ACC112 (cell line): ENCODE measurements around the gene ANK3.

ENCODE experiments used
- H2AFZ ChIP-seq: fragments of 200-600 bp; sonication (generic); one replicate; pipeline ENCODE4 v1.6.0; 2017; ENCODE audit warnings: antibody characterized with exemption, low read length; ENCODE audit not compliant: unreplicated experiment
- H3K27ac ChIP-seq: fragments of 200-600 bp; sonication (generic); 2 replicates; pipeline ENCODE4 v1.5.1; 2014; ENCODE audit warnings: low read depth, mild to moderate bottlenecking, antibody characterized with exemption, low read length, moderate library complexity
- H3K27me3 ChIP-seq: fragments of 200-600 bp; sonication (generic); 2 replicates; pipeline ENCODE4 v1.6.1; 2014; ENCODE audit warnings: mild to moderate bottlenecking, antibody characterized with exemption, low read length, moderate library complexity, mixed read lengths; ENCODE audit not compliant: insufficient read depth
- H3K36me3 ChIP-seq: fragments of 200-600 bp; sonication (generic); 2 replicates; pipeline ENCODE4 v1.6.1; 2016; ENCODE audit warnings: mild to moderate bottlenecking, antibody characterized with exemption, low read length, moderate library complexity, mixed read lengths; ENCODE audit not compliant: insufficient read depth
- H3K4me1 ChIP-seq: fragments of 200-600 bp; sonication (generic); one replicate; pipeline ENCODE4 v1.6.1; 2016; ENCODE audit warnings: low read length, mixed read lengths; ENCODE audit not compliant: insufficient read depth, unreplicated experiment, control insufficient read depth
- H3K4me3 ChIP-seq: fragments of 200-600 bp; sonication (generic); 2 replicates; pipeline ENCODE4 v1.5.1; 2014; ENCODE audit warnings: mild to moderate bottlenecking, low read depth, low read length
- H3K79me2 ChIP-seq: fragments of 200-600 bp; sonication (generic); one replicate; pipeline ENCODE4 v1.6.0; 2016; ENCODE audit warnings: low read length; ENCODE audit not compliant: control insufficient read depth, unreplicated experiment, insufficient read depth

The ANK3 gene

GRCh38 chr10:60155943-60156683 is 233.6 kb downstream of the ANK3 start:
- no peaks in the 10 kb centered on the region for H3K27me3 ChIP-seq
- no peak overlapping the region for H3K4me3 ChIP-seq
- no peaks in the 10 kb centered on the region for H3K4me1 ChIP-seq
- no peaks in the 10 kb centered on the region for H3K36me3 ChIP-seq
- H3K79me2 ChIP-seq, result no peaks in the 10 kb centered on the region
- H2AFZ ChIP-seq, result no peak overlapping the region
- H3K27ac ChIP-seq, result no peak overlapping the region

- no peak overlapping the region for H3K4me3 ChIP-seq
- no peak overlapping the region for H2AFZ ChIP-seq
- no peaks in the 10 kb centered on the region for H3K36me3 ChIP-seq
- no peaks in the 10 kb centered on the region for H3K79me2 ChIP-seq
- H3K4me1 ChIP-seq, result no peaks in the 10 kb centered on the region
- no peak overlapping the region for H3K27ac ChIP-seq
- no peaks in the 10 kb centered on the region for H3K27me3 ChIP-seq
Observed at GRCh38 chr10:60155099-60155877, 234.4 kb downstream of the ANK3 start.

DNA sequence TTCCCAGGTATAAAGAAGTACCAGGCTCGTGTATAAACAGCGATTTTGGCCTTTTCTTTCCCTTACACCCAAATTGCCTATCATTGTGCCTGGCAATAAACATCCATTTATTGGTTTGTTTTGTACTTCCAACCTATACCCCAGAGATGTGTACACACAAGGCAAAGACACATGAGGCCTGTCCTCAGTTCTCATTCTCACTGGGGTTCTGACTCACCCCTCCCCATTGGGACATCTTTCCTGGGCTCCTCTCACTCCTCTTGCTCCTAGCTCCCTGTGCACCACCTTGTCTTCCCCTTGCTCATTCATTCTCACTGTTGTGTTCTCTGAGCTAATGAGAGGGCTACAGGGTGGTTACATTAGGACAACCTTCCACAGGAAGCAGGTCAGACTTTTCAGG is 240.7 kb downstream of the ANK3 start:
- Histone ChIP-seq H3K27ac (no peak overlapping the region), H3K4me1 (peaks cover 18% of the 10 kb centered on the region), H3K27me3 (no peaks in the 10 kb centered on the region), H2AFZ (no peak overlapping the region), H3K36me3 (no peaks in the 10 kb centered on the region), H3K4me3 (no peak overlapping the region), H3K79me2 (no peaks in the 10 kb centered on the region)

GRCh38 chr10:60148266-60148840 is 241.3 kb downstream of the ANK3 start:
- Histone ChIP-seq H3K27me3 (no peaks in the 10 kb centered on the region), H3K4me1 (peaks cover 18% of the 10 kb centered on the region), H3K79me2 (no peaks in the 10 kb centered on the region), H3K4me3 (no peak overlapping the region), H3K27ac (no peak overlapping the region), H2AFZ (no peak overlapping the region), H3K36me3 (no peaks in the 10 kb centered on the region)

DNA sequence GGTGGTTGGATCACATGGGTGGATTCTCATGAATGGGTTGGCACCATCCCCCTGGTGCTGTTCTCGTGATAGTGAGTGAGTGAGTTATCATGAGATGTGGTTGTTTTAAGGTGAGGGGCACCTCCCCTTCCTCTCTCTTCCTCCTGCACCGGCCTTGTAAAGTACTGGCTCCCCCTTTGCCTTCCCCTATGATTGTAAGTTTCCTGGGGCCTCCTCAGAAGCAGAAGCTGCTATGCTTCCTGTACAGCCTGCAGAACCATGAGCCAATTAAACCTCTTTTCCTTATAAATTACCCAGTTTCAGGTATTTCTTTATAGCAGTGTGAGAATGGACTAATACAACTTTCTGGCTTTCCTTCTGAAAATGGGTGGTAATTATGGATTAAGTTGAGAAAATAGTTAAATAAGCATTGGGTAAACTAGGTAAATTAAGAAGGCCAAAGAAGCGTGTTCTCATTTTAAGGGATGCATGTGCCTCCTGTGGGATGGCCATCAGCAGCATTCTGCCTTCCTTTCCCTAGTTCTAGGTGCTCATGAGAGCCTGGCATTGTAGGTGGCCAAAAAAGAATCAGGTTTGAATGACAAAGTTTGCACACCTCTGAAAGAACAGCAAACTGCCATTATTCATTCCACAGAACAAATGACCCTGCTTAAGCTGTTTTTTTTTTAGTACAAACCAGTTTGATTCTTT is 242.0 kb downstream of the ANK3 start:
- Histone ChIP-seq H3K27ac (no peak overlapping the region), H3K36me3 (no peaks in the 10 kb centered on the region), H3K4me1 (peaks cover 18% of the 10 kb centered on the region), H3K27me3 (no peaks in the 10 kb centered on the region), H2AFZ (no peak overlapping the region), H3K4me3 (no peak overlapping the region), H3K79me2 (no peaks in the 10 kb centered on the region)

- Histone ChIP-seq H3K79me2 (no peaks in the 10 kb centered on the region), H2AFZ (no peak overlapping the region), H3K4me3 (no peak overlapping the region), H3K36me3 (no peaks in the 10 kb centered on the region), H3K4me1 (peaks cover 18% of the 10 kb centered on the region), H3K27me3 (no peaks in the 10 kb centered on the region), H3K27ac (no peak overlapping the region)
Observed at GRCh38 chr10:60147025-60147424, 242.7 kb downstream of the ANK3 start.

- Histone ChIP-seq H3K27ac (no peak overlapping the region), H2AFZ (no peak overlapping the region), H3K79me2 (no peaks in the 10 kb centered on the region), H3K4me3 (no peak overlapping the region), H3K4me1 (peaks cover 36% of the 10 kb centered on the region), H3K36me3 (no peaks in the 10 kb centered on the region), H3K27me3 (no peaks in the 10 kb centered on the region)
Observed at GRCh38 chr10:60144099-60144498, 245.6 kb downstream of the ANK3 start.

- H2AFZ ChIP-seq, result no peak overlapping the region
- no peaks in the 10 kb centered on the region for H3K79me2 ChIP-seq
- no peak overlapping the region for H3K4me3 ChIP-seq
- H3K36me3 ChIP-seq, result no peaks in the 10 kb centered on the region
- H3K27ac ChIP-seq, result no peak overlapping the region
- peaks cover 24% of the 10 kb centered on the region for H3K4me1 ChIP-seq
- H3K27me3 ChIP-seq, result no peaks in the 10 kb centered on the region
Observed at GRCh38 chr10:60142736-60143135, 246.9 kb downstream of the ANK3 start.

DNA sequence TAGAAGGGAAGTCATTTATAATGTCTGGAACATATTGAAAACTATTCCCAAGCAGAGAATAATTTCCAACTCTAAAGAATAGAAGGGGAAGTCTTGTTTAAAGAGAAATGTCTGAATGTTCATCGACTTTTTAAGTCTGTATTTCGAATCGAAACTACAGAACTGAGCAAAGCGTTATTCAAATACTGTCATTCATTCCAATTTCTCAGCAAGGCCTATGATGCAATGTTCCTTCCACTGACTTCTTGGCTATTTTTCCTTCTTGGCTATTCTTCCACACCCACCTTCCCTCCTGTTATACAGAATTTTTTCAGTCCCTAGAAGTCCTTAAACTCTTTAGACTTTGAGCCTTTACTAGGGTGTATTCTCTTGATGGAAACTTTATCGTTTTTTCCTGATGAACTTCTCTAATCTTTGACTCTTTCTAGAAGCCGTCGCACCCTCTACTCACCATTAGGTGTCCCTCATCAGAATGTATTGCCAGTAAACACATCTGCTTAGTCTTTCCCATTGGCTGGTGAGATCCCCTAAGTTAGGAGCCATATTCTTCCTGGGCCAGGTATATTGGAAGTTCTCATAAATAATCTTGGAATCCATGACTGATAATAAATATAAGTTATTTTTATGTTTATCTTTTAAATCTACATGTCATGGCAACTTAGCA is 247.6 kb downstream of the ANK3 start:
- no peaks in the 10 kb centered on the region for H3K36me3 ChIP-seq
- no peaks in the 10 kb centered on the region for H3K79me2 ChIP-seq
- no peak overlapping the region for H3K27ac ChIP-seq
- no peak overlapping the region for H3K4me3 ChIP-seq
- peaks cover 26% of the 10 kb centered on the region for H3K4me1 ChIP-seq
- no peak overlapping the region for H2AFZ ChIP-seq
- no peaks in the 10 kb centered on the region for H3K27me3 ChIP-seq
